RWPE1 (cell line): ENCODE results near the gene DNAH12.

Source experiments
- CTCF ChIA-PET: fragments of 350-600 bp; sonication (Branson Sonifier 250); formaldehyde crosslinking; extraction: SDS; loops from one replicate; lab custom pipeline; 2021; lab: Yijun Ruan, JAX
- POLR2A ChIA-PET: fragments of 400-600 bp; formaldehyde crosslinking; extraction: SDS; loops from one replicate; lab custom pipeline; 2020; ENCODE audit warnings: antibody characterized with exemption; ENCODE audit not compliant: low non-redundant PET; lab: Yijun Ruan, JAX
- DNase-seq: peaks from one replicate; pipeline ENCODE4 v3.0.0; 2012; ENCODE audit warnings: low spot score
- H3K27ac ChIP-seq: fragments of 450-650 bp; 2 replicates; pipeline ENCODE4 v1.5.1; 2017
- CTCF ChIP-seq: fragments of 450-650 bp; conservative IDR thresholded peaks from 2 replicates; pipeline ENCODE4 v1.5.1; 2017; ENCODE audit warnings: low read depth, mild to moderate bottlenecking

Gene DNAH12

GRCh38 chr3:57582474-57583168 is 38.5 kb upstream of the DNAH12 start:
- ChIA-PET POLR2A (no interaction called here), CTCF (no interaction called here)
- no peak for TF ChIP-seq CTCF
- DNase-seq: peak; percentile 26
- no peak overlapping the region; the same call in 1 of the 2 replicates for H3K27ac ChIP-seq

GRCh38 chr3:57577801-57578200 is 33.7 kb upstream of the DNAH12 start:
- CTCF ChIA-PET: no interaction called here
- TF ChIP-seq CTCF: no peak
- POLR2A ChIA-PET: no interaction called here
- no peak for DNase-seq
- H3K27ac ChIP-seq: no peak overlapping the region

GRCh38 chr3:57575966-57576626 is 32.0 kb upstream of the DNAH12 start:
- no peak for TF ChIP-seq CTCF
- ChIA-PET POLR2A (no interaction called here), CTCF (interaction anchor here (1.0 kb wide), 1 partner anchor 179 kb away, joined by 3 read pairs; no protein-coding TSS in a partner anchor)
- no peak for DNase-seq
- no peak overlapping the region for H3K27ac ChIP-seq

- CTCF ChIA-PET: no interaction called here
- POLR2A ChIA-PET: no interaction called here
- H3K27ac ChIP-seq: no peak overlapping the region
- TF ChIP-seq CTCF: no peak
- no peak for DNase-seq
Observed at GRCh38 chr3:57572096-57572495, 28.0 kb upstream of the DNAH12 start.

GRCh38 chr3:57570878-57571277 is 26.7 kb upstream of the DNAH12 start:
- no peak for TF ChIP-seq CTCF
- H3K27ac ChIP-seq: no peak overlapping the region
- DNase-seq: no peak
- ChIA-PET POLR2A (no interaction called here), CTCF (no interaction called here)

- H3K27ac ChIP-seq: no peak overlapping the region
- no peak for DNase-seq
- POLR2A ChIA-PET: interaction anchor here (0.6 kb wide), 1 partner anchor 136 kb away, joined by 6 read pairs; no protein-coding TSS in a partner anchor
- TF ChIP-seq CTCF: no peak
- CTCF ChIA-PET: no interaction called here
Observed at GRCh38 chr3:57569859-57570450, 25.8 kb upstream of the DNAH12 start.
